ENCODE results near the gene NT5C1A.

NT5C1A gene

GRCh38 chr1:39683591-39684312 is 11.8 kb upstream of the NT5C1A start:
- TF ChIP-seq TEAD4 (IDR thresholded peaks at IDR 0.05) (no peak), ZBTB7A (IDR thresholded peaks at IDR 0.05; ENCODE audit: low read depth) (no peak), REST (IDR thresholded peaks at IDR 0.05; ENCODE audit: low read depth) (no peak), RAD21 (IDR thresholded peaks at IDR 0.05; ENCODE audit: low read depth) (no peak), EP300 (IDR thresholded peaks at IDR 0.05; ENCODE audit: borderline replicate concordance) (no peak), CREB1 (IDR thresholded peaks at IDR 0.05; ENCODE audit: low read depth) (no peak), NFIC (IDR thresholded peaks at IDR 0.05) (no peak), TCF12 (IDR thresholded peaks at IDR 0.05; ENCODE audit: low read depth) (no peak), FOXM1 (IDR thresholded peaks at IDR 0.05; ENCODE audit: borderline replicate concordance, low read depth) (no peak), YY1 (IDR thresholded peaks at IDR 0.05; ENCODE audit: low read depth) (no peak), USF1 (IDR thresholded peaks at IDR 0.05) (no peak), TAF1 (IDR thresholded peaks at IDR 0.05; ENCODE audit: low read depth) (no peak), EGR1 (IDR thresholded peaks at IDR 0.05) (no peak), CEBPB (IDR thresholded peaks at IDR 0.05) (no peak)

GRCh38 chr1:39681999-39682398 is 10.1 kb upstream of the NT5C1A start:
- no peak for TF ChIP-seq TEAD4 (IDR thresholded peaks at IDR 0.05)
- TF ChIP-seq CEBPB (IDR thresholded peaks at IDR 0.05), result no peak
- TF ChIP-seq EP300 (IDR thresholded peaks at IDR 0.05; ENCODE audit: borderline replicate concordance), result no peak
- TF ChIP-seq MAX (IDR thresholded peaks at IDR 0.05), result no peak
- no peak for TF ChIP-seq REST (IDR thresholded peaks at IDR 0.05; ENCODE audit: low read depth)
- TF ChIP-seq RAD21 (IDR thresholded peaks at IDR 0.05; ENCODE audit: low read depth), result no peak
- TF ChIP-seq ZBTB7A (IDR thresholded peaks at IDR 0.05; ENCODE audit: low read depth), result no peak
- no peak for TF ChIP-seq TAF1 (IDR thresholded peaks at IDR 0.05; ENCODE audit: low read depth)
- TF ChIP-seq EGR1 (IDR thresholded peaks at IDR 0.05), result no peak

GRCh38 chr1:39681294-39681693 is 9.4 kb upstream of the NT5C1A start:
- TF ChIP-seq TCF12 (IDR thresholded peaks at IDR 0.05; ENCODE audit: low read depth) (no peak), RAD21 (IDR thresholded peaks at IDR 0.05; ENCODE audit: low read depth) (no peak), ZBTB7A (IDR thresholded peaks at IDR 0.05; ENCODE audit: low read depth) (no peak), NFIC (IDR thresholded peaks at IDR 0.05) (no peak), FOXM1 (IDR thresholded peaks at IDR 0.05; ENCODE audit: borderline replicate concordance, low read depth) (no peak), REST (IDR thresholded peaks at IDR 0.05; ENCODE audit: low read depth) (no peak), MAX (IDR thresholded peaks at IDR 0.05) (no peak)

- TF ChIP-seq MAX (IDR thresholded peaks at IDR 0.05) (no peak), RAD21 (IDR thresholded peaks at IDR 0.05; ENCODE audit: low read depth) (no peak), EGR1 (IDR thresholded peaks at IDR 0.05) (no peak), REST (IDR thresholded peaks at IDR 0.05; ENCODE audit: low read depth) (no peak), TCF12 (IDR thresholded peaks at IDR 0.05; ENCODE audit: low read depth) (no peak), TAF1 (IDR thresholded peaks at IDR 0.05; ENCODE audit: low read depth) (no peak)
Observed at GRCh38 chr1:39680751-39681150, 8.8 kb upstream of the NT5C1A start.
